GM18508 (cell line): Measurements from ENCODE around the gene EPHB2.

Experiments
- ATAC-seq: cut with Tn5 transposase; IDR thresholded peaks from one replicate; pipeline ENCODE4 v1.9.1; 2021; ENCODE audit warnings: moderate number of reproducible peaks; ENCODE audit not compliant: insufficient read depth, unreplicated experiment

The EPHB2 gene

DNA sequence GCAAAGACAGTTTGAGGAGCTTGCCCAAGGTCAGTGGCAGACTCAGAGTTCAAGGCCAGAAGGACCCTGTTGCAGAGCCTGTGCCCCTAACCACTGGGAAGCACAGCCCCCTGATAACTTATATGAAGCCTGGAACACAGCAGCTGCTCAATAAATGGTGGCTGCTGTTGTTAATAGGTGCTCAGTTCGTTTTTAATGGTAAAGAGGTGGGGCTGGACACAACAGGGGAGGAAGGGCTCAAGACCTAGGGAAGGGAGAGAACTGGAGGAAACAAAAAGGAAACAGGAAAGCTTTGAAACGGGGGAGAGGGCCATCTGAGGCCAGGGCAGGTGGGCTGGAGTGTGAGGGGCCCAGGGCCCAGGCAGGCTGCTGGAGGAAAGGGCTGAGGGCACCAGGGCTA, 136.6 kb downstream of the EPHB2 start:
- ATAC-seq: no peak

DNA sequence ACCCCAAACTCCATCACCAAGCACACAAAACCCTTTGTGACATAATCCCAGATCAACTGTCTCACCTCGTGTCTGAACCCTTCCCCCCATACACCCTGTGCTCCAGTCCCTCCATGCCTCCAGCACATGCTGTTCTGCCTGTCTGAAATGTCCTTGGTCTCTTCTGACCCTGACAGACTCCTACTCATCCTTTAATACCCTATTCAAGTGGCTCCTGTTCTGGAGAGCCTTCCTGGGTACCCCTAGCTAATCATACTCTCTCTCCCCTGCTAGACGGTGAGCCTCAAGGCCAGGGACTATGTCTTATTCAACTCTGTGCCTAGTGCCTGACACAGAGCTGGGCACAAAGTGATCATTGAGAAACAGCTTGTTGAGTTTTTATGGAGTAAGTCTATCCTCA, 137.1 kb downstream of the EPHB2 start:
- ATAC-seq: no peak

DNA sequence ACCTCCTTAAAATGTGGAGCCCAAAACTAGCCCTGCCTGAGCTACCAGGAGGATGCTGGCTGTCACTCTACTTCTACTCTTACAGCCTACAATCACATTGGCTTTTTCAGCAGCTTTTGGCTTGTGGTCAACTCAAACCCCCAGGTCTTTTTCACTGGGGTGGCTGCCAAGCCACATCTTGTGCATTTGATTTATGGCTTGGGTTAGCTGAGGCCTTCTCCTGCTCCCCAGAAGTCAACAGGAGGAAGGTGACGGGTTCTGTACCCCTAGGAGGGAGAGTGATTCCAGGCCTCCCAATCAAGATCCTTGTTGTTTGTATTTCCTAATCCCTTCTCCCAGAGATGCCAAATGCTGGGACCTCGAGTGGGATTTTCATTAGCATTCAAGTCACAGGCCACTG, 137.8 kb downstream of the EPHB2 start:
- ATAC-seq: no peak

DNA sequence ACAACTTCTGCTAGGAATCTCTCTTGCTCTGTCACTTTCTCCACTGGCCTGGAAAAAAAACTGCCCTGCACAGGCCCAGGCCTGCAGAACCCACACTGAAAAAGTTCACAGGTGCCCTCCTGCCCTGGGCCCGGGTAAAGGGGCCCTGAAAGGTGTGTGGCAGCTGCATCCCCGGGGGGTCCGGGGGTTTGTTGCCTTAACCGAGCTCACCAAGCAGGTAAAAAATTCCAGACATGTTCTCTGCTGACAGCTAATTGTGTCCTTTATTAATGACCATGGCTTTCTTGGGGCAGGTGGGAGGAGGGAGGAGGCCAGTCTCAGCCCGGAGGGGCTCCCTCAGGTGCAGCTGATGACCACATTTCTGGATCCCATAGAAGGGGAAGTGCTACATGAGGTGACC, 139.1 kb downstream of the EPHB2 start:
- no peak for ATAC-seq

DNA sequence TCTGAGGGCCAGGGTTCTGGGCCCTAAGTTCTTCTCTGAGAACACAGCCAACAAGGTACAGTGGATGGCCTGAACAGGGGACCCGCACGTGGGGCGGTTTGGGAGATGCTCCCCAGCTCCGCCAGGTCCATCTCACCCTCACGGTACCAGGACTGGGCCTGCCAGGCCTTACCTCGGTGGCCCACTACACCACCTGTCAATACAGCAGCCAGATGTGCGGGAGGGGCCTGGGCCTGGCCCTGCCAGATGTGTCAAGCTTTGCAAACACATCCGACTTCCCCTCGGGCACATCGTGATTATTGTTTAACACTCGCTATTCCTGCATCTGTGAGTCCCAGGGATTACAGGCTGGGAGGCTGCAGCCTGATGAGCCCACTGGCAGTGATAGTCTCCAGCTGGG, 139.6 kb downstream of the EPHB2 start:
- ATAC-seq: no peak

DNA sequence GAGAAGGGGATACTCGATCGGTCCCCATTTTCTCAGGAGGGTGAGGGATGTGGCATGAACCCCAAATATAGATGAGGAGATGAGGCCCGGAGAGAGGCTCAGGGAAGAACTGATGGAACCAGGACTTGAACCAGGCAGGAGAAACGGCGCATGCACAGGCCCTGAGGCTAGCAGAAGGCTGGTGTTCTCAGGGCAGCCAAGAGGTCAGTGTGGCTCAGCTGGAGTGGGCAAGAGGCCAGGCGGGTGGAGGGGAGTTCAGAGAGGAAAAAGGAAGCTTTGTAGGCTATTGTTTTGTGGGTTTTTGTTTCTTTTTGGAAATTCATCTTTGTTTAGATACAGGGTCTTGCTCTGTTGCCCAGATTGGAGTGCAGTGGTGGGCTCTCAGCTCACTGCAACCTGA, 140.0 kb downstream of the EPHB2 start:
- ATAC-seq: no peak

DNA sequence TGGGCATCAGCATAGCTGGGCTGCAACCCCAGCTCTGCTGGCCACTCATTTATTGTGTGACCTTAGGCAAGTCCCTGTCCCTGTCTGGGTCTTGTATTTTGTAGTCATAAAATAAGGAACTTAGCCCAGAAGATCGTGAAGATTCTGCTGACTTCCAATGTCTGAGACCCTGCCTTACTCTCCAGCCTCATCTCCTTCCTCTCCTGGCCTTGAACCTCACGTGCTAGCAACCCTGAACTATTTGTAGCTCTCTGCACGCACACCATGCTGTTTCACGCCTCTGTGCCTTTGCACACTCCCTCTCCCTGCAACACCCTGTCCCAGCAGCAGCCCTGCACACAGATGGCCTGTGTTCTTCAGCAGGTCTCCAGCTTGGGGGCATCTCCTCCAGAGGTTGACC, 140.9 kb downstream of the EPHB2 start:
- ATAC-seq: no peak

DNA sequence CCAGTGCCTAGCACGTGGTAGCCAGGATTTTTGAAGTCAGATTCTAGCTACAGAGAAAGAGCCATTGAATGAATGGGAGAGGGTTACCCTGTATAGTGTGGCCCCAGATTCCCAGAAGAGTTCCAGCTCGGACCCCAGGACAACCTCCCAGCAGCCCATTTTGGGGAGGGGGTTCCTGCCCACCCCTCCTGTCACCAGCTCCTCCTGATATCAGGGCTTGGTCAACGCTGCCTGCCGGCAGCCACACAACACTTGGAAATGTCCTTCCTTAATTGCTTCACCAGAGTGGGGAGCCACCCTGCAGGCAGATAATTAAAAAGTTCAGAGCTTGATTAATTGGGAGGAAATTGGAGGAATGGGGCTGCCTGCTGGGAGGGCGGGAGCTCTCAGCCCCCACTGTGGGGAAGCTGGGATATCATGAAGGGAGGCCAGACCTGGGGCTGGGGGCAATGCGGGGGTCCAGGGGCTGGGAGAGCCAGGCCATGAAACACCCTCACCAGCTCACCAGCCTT, 141.6 kb downstream of the EPHB2 start:
- ATAC-seq: no peak

DNA sequence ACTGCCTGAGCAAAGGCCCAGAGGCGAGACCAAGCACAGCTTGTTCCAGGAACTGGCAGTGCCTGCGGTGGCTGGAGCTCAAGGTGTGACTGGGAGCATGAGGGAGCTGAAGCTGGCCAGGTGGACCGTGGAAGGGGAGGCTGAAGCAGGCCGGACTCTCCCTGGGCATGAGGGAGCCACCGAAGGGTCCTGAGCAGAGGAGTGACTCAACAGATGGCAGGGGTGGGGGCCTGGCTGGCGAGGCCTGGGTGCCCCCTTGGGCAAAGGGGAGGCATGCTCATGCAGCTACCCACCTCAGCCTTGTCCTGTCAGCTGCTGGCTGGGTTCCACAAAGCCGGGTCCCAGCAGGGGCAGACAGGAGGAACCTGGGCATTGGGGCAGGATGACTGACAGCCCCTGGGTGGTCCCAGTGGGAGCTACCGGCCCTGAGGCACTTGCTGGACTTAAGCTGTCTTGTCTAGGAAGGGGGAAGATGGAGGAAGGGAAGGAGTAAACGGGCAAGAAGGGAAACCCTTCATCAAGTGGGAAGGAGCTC, 143.1 kb downstream of the EPHB2 start:
- no peak for ATAC-seq

DNA sequence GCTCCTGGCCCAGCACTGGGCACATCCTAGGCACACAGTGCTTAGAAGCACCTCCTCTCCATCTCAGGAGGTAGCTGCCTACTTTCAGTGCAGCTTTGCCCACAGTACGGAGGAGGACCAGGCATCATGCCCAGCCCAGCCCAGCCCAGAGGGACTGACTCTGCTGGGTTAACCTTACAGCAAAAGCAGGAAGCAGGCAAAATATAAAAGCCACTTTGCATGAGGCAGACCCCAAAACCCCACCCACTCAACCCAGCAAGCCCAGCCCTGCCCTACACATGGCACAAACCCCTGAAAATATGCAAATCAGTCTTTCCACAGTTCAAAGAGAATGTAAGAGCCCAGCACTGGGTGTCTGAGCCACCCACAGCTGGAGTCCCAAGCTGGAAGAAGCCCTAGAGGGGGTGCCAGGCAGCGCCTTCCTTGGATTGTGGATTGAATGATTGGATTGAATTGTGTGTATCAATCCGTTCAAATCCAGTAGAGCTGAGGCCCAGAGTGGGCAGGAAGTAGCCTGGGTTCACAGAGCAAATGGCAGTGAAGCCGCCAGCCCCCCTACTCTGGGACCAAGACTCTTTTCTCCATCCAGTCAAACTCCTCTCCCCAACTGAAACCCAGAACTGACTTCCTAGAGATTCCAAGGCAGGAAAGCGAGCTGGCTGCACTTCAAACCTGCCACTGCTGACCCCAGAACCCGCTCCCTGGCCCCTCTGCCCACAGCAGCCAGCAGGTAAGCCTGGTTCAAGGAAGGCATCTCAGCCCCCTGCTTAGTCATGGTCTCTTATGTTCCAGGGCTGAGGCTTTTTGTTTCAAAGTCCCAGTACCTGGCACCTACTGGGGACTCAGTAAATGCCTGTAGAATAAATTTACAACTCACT, 144.3 kb downstream of the EPHB2 start:
- ATAC-seq: no peak

DNA sequence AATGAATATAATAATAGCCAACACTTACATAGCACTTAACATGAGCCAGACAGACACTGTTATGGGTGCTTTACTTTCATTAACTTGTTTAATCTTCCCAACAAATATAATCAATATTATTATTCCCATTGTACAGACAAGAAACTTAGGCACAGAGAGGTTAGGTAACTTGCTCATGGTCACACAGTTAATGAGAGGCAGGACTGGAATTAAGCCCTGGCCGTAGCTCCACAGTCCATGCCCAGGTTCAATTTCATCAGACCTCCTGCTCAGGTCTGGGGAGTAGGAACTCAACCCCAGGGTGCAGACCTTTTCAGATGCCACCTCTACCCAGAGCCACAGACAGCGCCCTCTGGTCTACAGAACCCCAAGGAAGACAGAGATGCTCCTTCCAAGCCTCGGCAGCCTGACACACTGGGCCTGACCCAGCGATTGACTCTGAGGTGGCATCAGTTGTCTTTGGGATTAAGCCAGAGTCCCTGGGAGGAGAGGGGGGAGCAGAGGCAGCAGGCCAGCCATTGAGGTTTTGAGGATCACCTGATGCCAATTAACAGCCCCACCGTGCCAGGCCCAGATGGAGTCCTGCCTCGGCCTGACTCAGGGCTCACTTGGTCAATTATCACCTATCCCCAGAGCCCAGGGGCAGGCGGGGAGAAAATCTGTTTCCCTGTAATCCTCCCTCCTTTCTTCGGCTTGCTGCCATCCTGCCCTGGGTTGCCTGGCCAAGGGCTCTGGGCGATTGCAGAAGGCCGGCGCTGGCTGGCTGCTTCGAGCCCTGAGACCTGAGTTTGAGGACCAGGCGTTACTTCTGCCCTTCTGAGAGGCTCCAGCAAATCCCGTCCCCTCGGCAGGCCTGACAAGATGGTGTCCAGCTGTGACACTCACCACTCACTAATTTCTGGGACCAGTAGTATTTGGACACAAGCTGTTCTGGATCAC, 145.3 kb downstream of the EPHB2 start:
- no peak for ATAC-seq

DNA sequence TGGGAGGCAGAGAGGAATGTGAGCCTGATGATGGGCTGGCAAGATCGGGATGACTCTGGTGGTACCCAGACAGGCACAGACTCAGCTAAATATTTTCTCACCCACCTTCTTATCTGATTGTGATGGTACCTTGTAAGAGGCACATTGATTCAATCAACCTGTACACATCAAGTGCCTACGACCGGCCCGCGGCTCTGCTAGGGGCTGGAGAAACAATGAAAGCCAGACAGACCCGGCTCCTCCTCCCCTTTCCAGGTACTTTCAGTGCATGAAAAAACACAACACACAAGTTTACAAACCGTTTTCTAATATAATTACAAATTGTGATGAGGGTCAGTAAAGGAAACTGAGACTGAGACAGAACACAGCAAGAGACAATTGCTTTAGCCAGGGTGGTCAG, 147.0 kb downstream of the EPHB2 start:
- no peak for ATAC-seq

DNA sequence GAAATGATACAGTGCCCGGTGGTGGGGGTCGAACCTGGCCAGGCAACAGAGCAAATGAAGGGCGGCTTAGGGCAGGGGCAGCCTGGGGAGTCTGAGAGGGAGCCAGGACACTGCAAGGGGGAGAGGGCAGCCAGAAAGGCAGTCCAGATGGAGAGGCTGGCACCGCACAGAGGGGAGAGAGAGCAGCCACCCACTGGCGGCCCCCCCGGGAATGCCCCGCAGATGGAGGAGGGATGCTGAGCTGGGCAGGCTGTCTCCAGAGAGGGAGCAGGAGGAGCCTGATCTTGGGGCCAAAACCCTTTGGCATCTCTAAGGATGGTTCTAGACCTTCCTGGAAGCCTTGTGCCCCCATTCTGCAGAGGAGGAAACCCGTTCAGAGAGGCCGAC, 149.8 kb downstream of the EPHB2 start:
- no peak for ATAC-seq

DNA sequence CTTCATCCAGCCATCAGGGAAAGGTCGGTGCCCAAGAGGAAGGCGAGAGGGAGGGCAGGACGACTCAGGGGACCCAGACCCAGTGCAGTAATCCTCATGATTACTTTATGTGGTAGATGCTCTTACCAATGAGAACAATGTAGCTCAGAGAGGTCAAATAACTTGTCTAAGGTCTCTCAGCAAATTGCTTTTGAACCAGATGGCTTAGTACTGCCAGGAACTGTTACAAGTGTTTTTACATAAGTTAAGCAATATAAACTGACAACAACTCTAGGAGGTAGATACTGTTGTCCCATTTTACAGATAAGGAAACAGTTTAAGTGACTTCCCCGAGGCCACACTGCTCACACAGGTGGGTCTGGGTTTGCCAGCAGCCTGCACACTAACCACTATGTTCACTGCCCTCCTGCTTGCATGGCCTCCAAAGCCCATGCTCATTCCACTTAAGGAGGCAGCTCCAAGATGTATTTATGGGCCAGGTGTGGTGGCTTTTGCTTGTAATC, 150.3 kb downstream of the EPHB2 start:
- ATAC-seq: no peak

DNA sequence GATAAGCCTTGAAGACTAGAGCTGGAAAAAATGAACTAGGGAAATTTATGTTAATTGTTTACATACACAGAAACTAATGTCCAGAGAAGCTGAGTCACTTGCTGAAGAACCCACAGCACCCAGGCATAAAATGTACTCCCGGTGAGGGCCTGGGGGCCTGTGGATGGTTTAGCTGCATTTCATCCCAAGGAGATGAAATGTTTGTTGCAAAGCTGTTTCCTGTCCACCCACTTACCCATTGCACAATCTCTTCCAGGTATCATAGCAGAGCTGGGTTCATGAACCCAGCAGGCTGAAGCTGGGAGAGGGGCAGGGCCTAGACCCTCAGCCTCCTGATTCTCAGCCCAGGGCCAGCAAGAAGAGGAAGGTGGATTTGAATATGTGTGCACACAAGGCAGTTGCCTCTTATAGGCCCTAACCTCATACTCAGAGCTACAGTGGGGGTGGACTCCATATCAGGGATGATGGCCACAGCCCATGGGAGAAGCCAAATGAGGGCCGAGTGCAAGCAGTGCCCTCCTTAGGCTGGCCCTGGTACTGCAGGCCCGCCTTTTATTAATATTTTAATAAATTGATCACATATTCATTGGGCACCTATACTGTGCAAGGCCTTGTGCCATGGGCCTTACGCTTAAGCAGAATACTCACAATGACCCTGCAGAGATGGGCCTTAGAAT, 151.3 kb downstream of the EPHB2 start:
- ATAC-seq: no peak

DNA sequence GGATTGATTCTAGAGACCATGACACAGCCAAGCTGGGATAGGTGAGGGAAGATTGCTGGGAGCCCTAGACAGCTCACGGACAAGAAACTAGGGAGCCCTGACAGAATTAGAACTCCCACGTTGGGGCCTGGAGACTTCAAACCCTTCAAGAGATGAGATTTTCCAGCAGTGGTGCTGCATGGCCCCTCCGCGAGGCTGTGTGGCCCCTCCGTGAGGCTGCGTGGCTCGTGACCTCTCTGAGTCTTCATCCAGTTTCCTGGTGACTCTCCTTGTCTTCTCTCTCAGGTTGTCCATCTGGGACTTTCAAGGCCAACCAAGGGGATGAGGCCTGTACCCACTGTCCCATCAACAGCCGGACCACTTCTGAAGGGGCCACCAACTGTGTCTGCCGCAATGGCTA, 152.1 kb downstream of the EPHB2 start:
- ATAC-seq: no peak

DNA sequence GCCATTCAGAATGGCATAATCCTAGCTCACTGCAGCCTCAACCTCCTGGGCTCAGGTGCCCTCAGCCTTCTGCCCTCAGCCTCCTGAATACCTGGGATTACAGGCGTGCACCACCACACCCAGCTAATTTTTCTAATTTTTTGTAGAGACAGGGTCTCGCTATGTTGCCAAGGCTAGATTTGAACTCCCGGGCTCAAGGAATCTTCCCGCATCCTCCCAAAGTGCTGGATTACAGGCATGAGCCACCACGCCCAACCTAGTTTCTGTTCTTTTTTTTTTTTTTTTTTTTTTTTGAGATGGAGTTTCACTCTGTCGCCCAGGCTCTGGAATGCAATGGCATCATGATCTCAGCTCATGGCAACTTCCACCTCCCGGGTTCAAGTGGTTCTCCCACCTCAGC, 153.1 kb downstream of the EPHB2 start:
- ATAC-seq: no peak

DNA sequence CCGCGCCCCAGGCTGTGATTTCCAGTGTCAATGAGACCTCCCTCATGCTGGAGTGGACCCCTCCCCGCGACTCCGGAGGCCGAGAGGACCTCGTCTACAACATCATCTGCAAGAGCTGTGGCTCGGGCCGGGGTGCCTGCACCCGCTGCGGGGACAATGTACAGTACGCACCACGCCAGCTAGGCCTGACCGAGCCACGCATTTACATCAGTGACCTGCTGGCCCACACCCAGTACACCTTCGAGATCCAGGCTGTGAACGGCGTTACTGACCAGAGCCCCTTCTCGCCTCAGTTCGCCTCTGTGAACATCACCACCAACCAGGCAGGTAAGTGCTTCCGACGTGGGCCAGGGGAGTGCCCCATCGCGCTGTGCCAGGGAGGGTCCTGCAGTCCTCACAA, 154.2 kb downstream of the EPHB2 start:
- ATAC-seq: no peak

DNA sequence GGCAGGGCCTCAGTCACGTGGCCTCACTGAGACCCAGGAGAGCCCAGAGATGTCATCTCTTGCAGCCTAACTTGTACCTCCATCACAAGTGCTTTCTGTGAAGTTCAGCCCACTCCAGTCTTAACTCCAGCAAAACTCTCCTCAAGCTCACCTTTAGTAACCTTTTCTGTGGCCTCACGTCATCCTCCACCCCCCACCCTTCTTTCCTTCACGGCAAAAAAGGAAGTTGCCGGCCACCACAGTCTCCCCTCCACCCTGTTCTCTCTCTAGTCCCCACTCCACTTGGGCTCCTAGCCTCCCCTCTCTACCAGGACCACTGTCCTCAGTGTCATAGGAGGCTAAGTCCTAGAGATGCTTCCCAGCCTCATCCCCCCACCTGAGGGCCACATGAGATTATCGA, 155.1 kb downstream of the EPHB2 start:
- ATAC-seq: no peak

DNA sequence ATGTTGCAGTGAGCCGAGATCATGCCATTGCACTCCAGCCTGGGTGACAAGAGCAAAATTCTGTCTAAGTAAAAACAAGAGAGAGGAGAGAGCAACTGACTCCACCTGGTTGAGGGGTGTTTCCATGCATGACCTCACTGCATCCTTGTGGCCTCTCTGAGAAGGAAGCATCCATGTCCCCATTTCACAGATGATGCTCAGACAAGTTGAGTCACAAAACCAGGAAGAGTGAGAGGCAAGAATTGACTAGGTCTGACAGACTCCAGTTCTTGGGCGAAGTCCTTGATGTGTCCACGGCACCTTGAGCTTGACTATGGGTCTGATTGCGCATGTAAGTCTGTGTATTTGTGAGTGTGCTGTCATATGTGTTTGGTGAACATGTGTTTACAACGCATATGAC, 156.2 kb downstream of the EPHB2 start:
- no peak for ATAC-seq
